ENCODE data around the gene CCR5AS.

CCR5AS gene

DNA sequence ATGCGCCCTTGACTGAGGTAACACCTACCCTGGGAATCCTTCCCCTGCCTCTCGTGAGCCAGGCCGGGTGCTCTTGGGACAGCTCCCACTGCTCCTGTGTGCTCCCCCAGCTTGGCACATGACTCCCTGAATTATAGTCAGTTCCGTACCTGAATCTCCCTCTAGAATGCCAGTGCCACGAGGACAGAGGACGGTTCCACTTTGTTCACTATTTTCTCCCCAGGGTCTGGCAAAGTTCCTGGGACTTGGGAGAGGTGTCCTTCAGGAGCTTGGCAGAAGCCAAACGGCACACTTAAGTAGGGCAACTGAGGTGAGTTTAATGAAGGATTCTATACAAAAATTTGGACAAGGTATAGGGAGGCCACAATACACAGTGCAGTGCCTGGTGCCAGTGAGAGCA is 9.8 kb downstream of the CCR5AS start:
- no peaks in the 10 kb centered on the region for H3K27me3 ChIP-seq
- 84% methylated on average over 7 of the region's 7 CpGs for WGBS
- no peaks in the 10 kb centered on the region for H3K4me1 ChIP-seq
- intact Hi-C loops (cut with DNase I): no loop called here
- no peak overlapping the region for H3K4me3 ChIP-seq
- no peaks in the 10 kb centered on the region for H3K9me3 ChIP-seq
- H3K27ac ChIP-seq (replicated peaks in 1 of 4): no peak overlapping the region
- no peak for DNase-seq (ENCODE audit: extremely low spot score)
- TF ChIP-seq EP300 (IDR thresholded peaks at IDR 0.05) (no peak), POLR2A (IDR thresholded peaks at IDR 0.05; ENCODE audit: low read depth) (no peak), POLR2AphosphoS5 (IDR thresholded peaks at IDR 0.05) (no peak)
- TF ChIP-seq, protein P1, sequence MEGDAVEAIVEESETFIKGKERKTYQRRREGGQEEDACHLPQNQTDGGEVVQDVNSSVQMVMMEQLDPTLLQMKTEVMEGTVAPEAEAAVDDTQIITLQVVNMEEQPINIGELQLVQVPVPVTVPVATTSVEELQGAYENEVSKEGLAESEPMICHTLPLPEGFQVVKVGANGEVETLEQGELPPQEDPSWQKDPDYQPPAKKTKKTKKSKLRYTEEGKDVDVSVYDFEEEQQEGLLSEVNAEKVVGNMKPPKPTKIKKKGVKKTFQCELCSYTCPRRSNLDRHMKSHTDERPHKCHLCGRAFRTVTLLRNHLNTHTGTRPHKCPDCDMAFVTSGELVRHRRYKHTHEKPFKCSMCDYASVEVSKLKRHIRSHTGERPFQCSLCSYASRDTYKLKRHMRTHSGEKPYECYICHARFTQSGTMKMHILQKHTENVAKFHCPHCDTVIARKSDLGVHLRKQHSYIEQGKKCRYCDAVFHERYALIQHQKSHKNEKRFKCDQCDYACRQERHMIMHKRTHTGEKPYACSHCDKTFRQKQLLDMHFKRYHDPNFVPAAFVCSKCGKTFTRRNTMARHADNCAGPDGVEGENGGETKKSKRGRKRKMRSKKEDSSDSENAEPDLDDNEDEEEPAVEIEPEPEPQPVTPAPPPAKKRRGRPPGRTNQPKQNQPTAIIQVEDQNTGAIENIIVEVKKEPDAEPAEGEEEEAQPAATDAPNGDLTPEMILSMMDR (IDR thresholded peaks at IDR 0.05): no peak
- no peaks in the 10 kb centered on the region for H3K36me3 ChIP-seq

DNA sequence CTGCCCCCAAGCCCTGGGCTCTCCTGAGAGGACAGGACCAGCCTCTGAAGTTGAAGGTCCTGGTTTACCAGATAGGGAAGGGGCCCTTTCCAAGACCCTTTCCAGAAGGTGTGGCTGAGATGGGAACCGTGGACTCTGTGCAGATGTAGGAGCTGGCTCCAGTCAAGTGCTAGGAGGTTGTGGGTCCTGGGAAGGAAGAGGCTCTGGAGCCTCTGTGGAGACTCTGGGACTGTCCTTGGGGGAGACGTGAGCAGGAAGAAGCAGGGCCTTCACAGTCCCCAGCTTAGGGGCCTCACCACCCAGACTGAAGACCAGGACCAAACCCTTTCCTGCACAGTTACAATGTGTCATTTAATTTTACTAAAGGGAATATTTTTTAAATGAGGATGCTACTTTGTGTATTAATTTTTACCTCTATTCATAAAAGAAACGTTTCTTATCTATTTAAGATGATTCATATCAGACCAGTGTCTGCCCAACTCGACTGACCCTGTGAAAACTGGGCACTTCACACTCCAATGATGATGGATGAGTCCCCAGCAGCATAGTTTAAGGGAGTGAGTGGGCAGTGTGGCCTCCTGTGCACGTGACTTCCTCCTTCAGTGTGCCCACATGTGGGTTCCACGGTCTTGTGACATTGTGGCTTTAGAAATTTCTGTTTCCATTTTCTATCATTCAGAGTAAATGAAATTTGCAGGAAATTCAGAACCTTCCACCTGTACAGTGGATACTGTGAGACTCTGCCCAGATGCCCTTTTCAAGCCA is 10.9 kb downstream of the CCR5AS start:
- TF ChIP-seq EP300 (IDR thresholded peaks at IDR 0.05): no peak
- TF ChIP-seq, protein P1 (IDR thresholded peaks at IDR 0.05): no peak
- WGBS: 71% methylated on average over 6 of the region's 6 CpGs
- intact Hi-C loops (cut with DNase I): no loop called here
- no peaks in the 10 kb centered on the region for H3K36me3 ChIP-seq
- no peaks in the 10 kb centered on the region for H3K27me3 ChIP-seq
- H3K27ac ChIP-seq (replicated peaks in 1 of 4): no peak overlapping the region
- H3K4me1 ChIP-seq: no peaks in the 10 kb centered on the region
- DNase-seq (ENCODE audit: extremely low spot score): no peak
- H3K4me3 ChIP-seq: no peak overlapping the region
- no peaks in the 10 kb centered on the region for H3K9me3 ChIP-seq

DNA sequence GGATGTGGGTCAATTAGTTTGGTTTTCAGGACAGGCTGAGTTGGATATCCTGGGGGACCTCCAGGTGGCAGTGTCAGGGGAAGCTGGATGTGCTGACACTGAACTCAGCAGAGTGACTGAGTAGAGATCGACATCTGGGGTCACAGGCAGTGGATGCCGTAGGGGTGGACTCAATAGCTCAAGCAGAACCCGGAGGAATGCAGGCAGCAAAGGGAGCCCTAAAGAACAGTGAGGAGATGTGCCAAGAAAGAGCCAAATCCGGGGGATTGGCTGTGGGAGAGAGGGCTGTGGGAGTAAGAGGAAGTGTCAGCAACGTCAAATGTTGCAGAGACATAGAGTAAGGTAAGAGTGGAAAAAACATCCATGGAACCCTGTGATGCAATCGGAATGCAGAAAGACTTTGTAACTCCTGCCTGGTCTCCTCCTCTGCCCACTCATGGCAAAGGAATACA is 11.6 kb downstream of the CCR5AS start:
- Histone ChIP-seq H3K27me3 (no peaks in the 10 kb centered on the region), H3K9me3 (no peaks in the 10 kb centered on the region), H3K36me3 (no peaks in the 10 kb centered on the region), H3K27ac (replicated peaks in 1 of 4) (no peak overlapping the region), H3K4me1 (no peaks in the 10 kb centered on the region), H3K4me3 (no peak overlapping the region)
- intact Hi-C loops (cut with DNase I): no loop called here
- TF ChIP-seq, protein P1 (IDR thresholded peaks at IDR 0.05): no peak
- no peak for TF ChIP-seq POLR2AphosphoS5 (IDR thresholded peaks at IDR 0.05)
- TF ChIP-seq POLR2A (IDR thresholded peaks at IDR 0.05; ENCODE audit: low read depth): no peak
- no peak for TF ChIP-seq EP300 (IDR thresholded peaks at IDR 0.05)
- WGBS: 70% methylated on average over 6 of the region's 6 CpGs
- DNase-seq (ENCODE audit: extremely low spot score): no peak

DNA sequence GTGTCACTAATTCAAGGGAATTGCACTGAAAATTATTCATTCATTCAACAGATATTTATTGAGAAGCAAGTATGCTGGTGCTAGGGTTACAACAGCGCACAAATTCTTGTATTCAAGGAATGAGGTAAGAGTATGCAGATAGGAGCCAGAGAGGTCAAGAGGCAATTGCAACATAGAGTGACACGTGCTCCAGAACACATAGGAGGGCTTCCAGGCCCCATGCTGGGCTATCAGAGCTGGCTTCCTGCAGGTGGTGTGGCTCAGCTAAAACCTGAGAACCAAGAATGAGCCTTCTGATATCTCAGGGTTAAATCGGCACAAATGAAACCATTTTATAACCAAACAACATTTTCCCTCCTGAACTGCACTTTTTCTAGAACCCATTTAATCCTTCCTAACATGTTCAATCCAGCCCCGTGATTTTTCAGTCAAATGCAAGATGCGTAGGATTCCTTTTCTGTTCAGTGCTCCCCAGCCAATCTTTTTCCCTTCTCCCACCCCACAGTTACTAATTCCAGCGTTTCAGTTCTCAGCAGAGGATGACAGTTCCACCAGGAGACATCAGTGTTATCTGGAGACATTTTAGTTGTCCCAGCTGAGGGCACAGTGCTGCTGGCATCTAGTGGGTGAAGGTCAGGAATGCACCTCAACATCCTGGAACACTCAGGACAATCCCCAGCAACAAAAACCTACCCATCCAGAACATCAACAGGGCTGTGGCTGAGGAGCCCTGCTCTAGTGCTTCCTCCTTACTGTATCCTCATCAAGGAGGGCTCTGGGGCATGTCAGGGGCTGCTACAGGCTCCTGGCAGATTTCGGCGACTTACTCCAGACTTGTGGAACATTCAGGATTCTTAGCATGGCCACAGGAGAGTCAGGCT is 13.1 kb downstream of the CCR5AS start:
- DNase-seq (ENCODE audit: extremely low spot score): no peak
- WGBS: 81% methylated on average over 8 of the region's 8 CpGs
- H3K27me3 ChIP-seq: no peaks in the 10 kb centered on the region
- no peaks in the 10 kb centered on the region for H3K36me3 ChIP-seq
- H3K4me1 ChIP-seq: no peaks in the 10 kb centered on the region
- no peak for TF ChIP-seq POLR2AphosphoS5 (IDR thresholded peaks at IDR 0.05)
- TF ChIP-seq POLR2A (IDR thresholded peaks at IDR 0.05; ENCODE audit: low read depth): no peak
- TF ChIP-seq, protein P1 (IDR thresholded peaks at IDR 0.05): no peak
- TF ChIP-seq EP300 (IDR thresholded peaks at IDR 0.05): no peak
- H3K27ac ChIP-seq (replicated peaks in 1 of 4): no peak overlapping the region
- intact Hi-C loops (cut with DNase I): no loop called here
- H3K4me3 ChIP-seq: no peak overlapping the region
- H3K9me3 ChIP-seq: no peaks in the 10 kb centered on the region

Data from esophagus muscularis mucosa (tissue), 4 donors.